NCI-H526 (cell line): ENCODE results near the gene EIF3D.
"Not testable (repeated sequence)": the region's sequence is repeated elsewhere in the genome, so short reads cannot be mapped to it uniquely, and the experiment has no call there.

Experiments used
- DNase-seq, 2 experiments: peaks; one replicate each; lab custom pipeline; 2025; lab: John Stamatoyannopoulos, UW

EIF3D gene

GRCh38 chr22:36550701-36551495, 21.9 kb upstream of the EIF3D start:
- no peak for DNase-seq

DNA sequence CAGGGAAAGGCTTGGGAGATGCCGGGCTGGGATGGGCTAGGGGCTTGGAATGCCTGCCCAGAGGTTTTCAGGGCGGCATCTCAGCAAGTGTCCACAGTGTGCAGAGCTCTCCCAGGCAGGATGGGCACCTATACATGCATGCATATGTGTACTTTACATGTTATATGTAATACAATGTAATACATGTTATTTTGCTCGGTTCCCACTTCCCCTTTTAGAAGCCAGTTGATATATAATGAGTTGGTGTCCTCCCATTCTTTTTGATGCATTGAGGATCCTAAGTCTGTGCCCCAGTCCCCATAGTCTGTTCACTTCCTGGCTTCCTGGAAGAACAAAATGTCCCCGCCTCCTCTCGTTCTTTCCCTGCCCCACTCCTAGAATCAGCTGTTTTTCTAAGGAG, 20.1 kb upstream of the EIF3D start:
- DNase-seq = no peak

DNA sequence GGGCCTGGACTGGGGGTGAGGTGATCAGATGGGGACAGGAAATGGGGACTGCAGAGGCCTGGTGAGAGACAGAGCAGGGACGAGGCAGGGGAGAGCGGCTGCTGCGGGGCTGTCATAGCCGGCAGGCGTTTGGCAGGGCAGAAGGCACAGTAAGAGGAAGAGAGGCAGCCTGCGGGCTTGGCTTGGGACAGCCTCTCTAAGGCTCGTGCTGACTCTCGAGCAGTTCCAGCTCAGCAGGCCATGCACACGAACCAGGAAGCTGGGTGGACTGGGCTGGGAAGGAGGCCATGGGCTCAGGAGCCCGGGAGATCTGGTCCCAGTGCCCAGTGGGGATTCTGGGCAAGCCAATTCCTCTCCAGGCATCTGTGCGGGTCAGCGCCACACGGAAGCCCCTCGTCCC, 19.6 kb upstream of the EIF3D start:
- no peak for DNase-seq

GRCh38 chr22:36546932-36547331, 18.0 kb upstream of the EIF3D start:
- DNase-seq = no peak

- peak in 1 of 2 experiments; percentile 63 for DNase-seq
Observed at GRCh38 chr22:36546092-36546804, 17.3 kb upstream of the EIF3D start.

GRCh38 chr22:36544107-36544620, 15.2 kb upstream of the EIF3D start:
- no peak for DNase-seq

DNA sequence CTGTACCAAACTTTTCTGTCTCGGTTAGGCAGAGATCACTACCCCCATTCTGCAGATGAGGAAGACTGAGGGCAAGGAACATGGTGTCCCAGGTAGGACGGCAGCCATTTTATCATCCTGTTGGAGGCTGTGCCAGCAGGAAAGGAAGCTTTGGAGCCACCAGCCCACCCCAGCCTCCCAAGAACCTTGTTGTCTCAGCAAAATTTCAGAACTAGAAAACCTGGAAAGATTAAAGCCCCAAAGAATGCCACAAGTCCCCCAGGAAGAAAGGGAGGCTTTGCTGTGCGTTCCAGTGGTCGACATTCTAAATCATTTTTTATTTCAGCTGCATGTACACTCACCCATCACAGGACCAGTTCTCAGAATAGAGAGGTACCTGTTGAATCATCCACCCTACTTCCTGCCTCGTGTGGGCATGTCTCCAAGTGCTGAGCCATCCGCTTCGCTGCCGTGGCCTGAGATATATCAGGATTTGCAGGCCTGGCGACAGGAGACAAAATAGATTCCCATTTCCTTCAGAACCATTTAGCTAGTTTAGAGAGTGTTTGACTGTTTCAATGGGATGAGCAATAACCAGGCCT, 13.0 kb upstream of the EIF3D start:
- no peak for DNase-seq

DNA sequence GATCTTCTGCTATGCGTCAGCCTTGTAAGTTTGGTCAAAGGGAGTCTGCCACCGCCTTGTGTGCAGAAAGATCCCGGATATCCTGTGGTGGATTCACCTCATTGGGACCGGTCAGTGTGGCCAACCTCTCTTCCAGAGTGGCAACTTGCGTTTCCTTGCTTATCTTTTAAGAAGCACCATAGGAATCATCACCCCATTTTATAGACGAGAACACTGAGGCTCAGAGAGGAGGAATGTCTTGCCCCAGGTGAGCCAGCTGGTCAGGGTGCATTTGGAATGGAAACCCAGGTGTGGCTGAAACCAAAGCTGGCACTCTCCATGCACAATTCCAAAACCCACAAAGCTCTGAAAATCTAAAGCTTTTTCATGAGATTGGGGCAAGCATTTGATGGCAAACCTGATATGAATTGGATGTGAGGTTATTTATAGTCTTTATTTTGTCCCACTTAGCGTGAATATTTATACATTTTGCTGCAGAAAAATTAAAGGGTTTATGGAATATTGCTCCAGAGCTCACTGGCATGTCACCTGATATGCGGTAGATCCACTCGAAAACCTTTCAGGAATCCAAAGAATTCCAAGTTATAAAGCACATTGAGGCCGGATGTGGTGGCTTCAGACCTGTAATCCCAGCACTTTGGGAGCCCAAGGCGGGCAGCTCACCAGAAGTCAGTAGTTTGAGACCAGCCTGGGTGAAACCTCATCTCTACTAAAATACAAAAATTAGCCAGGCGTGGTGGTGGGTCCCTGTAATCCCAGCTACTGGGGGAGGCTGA, 12.1 kb upstream of the EIF3D start:
- DNase-seq = no peak

DNA sequence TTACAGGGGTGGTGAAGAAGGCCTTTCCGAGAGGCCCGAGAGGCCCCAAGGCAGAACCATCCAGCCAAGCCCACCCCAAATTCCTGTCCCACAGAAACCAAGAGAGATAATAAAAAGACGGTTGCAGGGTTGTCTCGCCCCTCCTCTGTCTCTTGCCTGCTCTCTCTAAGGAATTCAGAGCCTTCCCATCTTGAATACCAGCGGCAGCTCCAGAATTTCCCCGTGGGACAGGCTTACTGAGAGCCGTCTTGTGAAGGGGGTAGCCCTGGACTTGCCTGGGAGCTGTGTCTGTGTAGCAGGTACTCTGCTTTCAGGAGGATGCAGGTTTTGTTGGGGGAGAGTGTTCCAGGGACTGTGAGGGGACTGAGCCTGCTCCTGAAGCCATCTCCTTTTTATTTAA, 9.6 kb upstream of the EIF3D start:
- no peak for DNase-seq

- no peak for DNase-seq
Observed at GRCh38 chr22:36536717-36537116, 7.8 kb upstream of the EIF3D start.

GRCh38 chr22:36533320-36533719, 4.4 kb upstream of the EIF3D start:
- not testable (repeated sequence) for DNase-seq

DNA sequence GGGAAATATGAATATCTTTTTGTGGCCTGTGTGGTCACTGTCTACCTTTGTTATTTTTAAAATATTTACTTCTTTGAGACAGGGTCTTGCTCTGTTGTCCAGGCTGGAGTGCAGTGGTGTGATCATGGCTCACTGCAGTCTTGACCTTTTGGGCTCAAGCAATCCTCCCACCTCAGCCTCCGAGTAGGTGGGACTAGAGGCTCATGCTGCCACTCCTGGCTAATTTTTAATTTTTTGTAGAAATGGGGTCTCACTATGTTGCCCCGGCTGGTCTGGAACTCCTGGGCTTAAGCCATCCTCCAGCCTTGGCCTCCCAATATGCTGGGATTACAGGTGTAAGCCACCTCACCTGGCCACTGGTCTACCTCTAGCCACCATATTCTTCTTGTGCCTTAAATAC, 3.5 kb upstream of the EIF3D start:
- DNase-seq = no peak

- DNase-seq = no peak
Observed at GRCh38 chr22:36528341-36528740, 625 bp downstream of the EIF3D start.

DNA sequence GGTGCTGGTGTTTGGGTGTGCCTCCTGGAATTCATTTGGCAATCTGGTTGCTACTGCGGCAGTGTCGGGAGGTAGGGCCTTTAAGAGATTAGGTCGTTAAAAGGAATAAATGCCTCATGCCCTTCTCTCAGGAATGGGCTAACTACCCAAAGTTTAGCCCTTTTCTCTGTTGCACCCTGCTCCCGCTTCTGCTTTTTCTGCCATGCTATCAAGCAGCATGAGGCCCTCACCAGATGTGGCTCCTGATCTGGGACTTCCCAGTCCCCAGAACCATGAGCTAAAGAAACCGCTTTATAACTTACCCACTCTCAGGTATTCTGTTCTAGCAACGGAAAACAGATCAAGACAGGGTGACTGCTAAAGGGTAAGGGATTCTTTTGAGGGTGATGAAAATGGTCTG, 6.3 kb downstream of the EIF3D start:
- no peak for DNase-seq

DNA sequence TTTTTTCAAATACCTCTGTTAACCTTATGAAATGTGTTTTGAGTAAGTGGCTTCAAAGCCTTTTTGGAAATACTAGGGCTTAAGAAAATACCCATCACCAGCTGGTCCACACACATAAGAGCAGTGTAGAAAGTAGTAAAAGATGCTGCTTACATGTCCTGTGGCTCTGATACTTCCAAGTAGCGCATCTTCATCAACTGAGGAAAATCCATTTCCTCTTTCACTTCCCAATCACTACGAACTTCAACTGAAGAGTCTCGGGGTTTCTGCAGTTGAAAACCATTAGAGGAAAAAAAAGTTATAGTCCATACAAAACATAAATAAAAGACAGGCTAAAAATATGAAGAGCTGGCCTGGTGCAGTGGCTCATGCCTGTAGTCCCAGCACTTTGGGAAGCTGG, 8.5 kb downstream of the EIF3D start:
- DNase-seq = no peak

DNA sequence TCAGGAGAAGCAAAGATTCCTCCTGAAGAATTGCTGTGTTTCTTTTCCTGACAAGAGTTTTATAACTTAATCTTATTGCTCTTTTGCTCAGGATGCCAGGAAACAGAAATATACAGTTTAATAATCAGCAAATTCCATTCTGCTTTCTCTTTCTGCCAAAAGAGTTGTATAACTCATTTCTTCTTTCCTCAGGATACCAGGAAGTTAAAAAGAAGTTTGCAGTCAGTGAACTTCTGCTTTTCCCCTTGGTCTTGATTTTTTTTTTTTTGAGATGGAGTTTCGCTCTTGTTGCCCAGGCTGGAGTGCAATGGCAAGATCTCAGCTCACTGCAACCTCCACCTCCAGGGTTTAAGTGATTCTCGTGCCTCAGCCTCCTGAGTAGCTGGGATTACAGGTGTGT, 9.1 kb downstream of the EIF3D start:
- not testable (repeated sequence) for DNase-seq

DNA sequence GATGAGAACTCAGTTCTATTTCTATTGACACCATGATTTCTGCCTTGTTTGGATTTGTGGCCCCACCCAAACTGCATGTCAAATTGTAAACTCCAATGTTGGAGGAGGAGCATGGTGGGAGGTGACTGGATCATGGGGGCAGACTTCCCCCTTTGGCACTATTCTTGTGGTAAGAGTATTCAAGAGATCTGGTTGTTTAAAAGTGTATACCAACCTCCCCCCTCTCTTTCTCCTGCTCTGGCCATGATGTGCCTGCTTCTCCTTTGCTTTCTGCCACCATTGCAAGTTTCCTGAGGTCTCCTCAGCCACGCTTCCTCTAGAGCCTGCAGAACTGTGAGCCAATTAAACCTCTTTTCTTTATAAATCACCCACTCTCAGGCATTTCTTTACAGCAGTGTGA, 14.2 kb downstream of the EIF3D start:
- DNase-seq = no peak

DNA sequence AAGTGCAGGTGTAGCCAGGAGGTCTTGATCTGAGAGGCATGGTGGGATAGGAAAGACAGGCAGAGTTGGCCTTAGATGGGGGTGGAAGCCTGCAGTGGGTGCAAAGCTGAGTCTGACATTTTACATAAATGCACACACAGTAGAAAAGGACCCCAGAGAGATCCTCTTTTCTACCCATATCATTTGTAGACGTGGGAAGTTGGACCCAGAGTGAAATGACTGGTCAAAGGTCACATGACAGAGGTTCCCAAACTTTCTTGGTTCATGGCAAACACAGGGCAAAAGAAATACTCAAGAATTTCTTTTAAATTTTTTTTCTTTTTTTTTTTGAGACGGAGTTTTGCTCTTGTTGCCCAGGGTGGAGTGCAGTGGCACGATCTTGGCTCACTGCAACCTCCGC, 16.0 kb downstream of the EIF3D start:
- DNase-seq = no peak

GRCh38 chr22:36512333-36512732, 16.6 kb downstream of the EIF3D start:
- DNase-seq = no peak

- DNase-seq = peak in 1 of 2 experiments; percentile 51
Observed at GRCh38 chr22:36510966-36511881, 17.7 kb downstream of the EIF3D start.

GRCh38 chr22:36510384-36510783, 18.6 kb downstream of the EIF3D start:
- DNase-seq = no peak
